HepG2 (cell line): Measurements from ENCODE around the gene PLEKHG2. TPM values are rescaled to one million over a fixed set of nuclear protein-coding genes. Genes with fewer than 3 reads are reported as not detected.

Experiments
- ASH2L ChIP-seq: fragments of 300-600, 200-600 bp; sonication (generic); IDR thresholded peaks from 2 replicates; pipeline ENCODE4 v1.7.0; 2017; ENCODE audit warnings: low read depth, mild to moderate bottlenecking, moderate library complexity, mixed read lengths, low read length; ENCODE audit not compliant: insufficient read length
- ATF3 ChIP-seq: sonication (generic); formaldehyde crosslinking; IDR thresholded peaks from 2 replicates; pipeline ENCODE4 v1.4.0; 2020; ENCODE audit warnings: missing genetic modification reagents
- BCL3 ChIP-seq: sonication (generic); formaldehyde crosslinking; IDR thresholded peaks from 2 replicates; pipeline ENCODE4 v1.5.1; 2020; ENCODE audit warnings: mild to moderate bottlenecking, missing genetic modification reagents, moderate library complexity
- KDM6A ChIP-seq: IDR thresholded peaks from 2 replicates; pipeline ENCODE4 v1.6.1; 2016; ENCODE audit warnings: low read depth
- LBX2 ChIP-seq: sonication (generic); formaldehyde crosslinking; IDR thresholded peaks from 2 replicates; pipeline ENCODE4 v1.5.0; 2020; ENCODE audit warnings: missing genetic modification reagents, mild to moderate bottlenecking, borderline replicate concordance
- MAFF ChIP-seq: IDR thresholded peaks from 2 replicates; pipeline ENCODE4 v1.6.1; 2011; ENCODE audit warnings: low read depth, low read length, improper control_type of control experiment
- PAWR ChIP-seq: sonication (generic); formaldehyde crosslinking; IDR thresholded peaks from 2 replicates; pipeline ENCODE4 v1.4.0; 2020; ENCODE audit warnings: missing genetic modification reagents, mild to moderate bottlenecking, borderline replicate concordance
- SALL1 ChIP-seq: sonication (generic); formaldehyde crosslinking; IDR thresholded peaks from 2 replicates; pipeline ENCODE4 v1.8.0; 2022; ENCODE audit warnings: mild to moderate bottlenecking, missing genetic modification reagents
- SP5 ChIP-seq: IDR thresholded peaks from 2 replicates; pipeline ENCODE4 v1.6.1; 2016; ENCODE audit warnings: low read depth, borderline replicate concordance
- STAT5B ChIP-seq: sonication (generic); formaldehyde crosslinking; IDR thresholded peaks from 2 replicates; pipeline ENCODE4 v1.4.0; 2020; ENCODE audit warnings: missing genetic modification reagents
- ZNF180 ChIP-seq: sonication (generic); formaldehyde crosslinking; IDR thresholded peaks from 2 replicates; pipeline ENCODE4 v1.4.0; 2020; ENCODE audit warnings: low read depth, missing genetic modification reagents, borderline replicate concordance
- ZNF710 ChIP-seq: sonication (generic); formaldehyde crosslinking; IDR thresholded peaks from 2 replicates; pipeline ENCODE4 v1.5.0; 2020; ENCODE audit warnings: mild to moderate bottlenecking, missing genetic modification reagents, borderline replicate concordance
- polyA plus RNA-seq, 8 experiments: library from polyadenylated mRNA; depleted of rRNA in 3 of 8; stranded (reverse) in 7 of 8; unstranded in 1 of 8; fragments of >200 nt; fragmentation: Illumina TruSeq in 4 of 8; extraction: Trizol in 4 of 8; gene quantifications; 2 replicates each; pipeline versions ENCODE4 v1.2.1 to v1.2.3, GENCODE V29; 2011 to 2016; ENCODE audit warnings: low read depth in 4 of 8, missing spikeins in 1 of 8, mixed read lengths in 1 of 8; ENCODE audit not compliant: insufficient read depth in 1 of 8
- total RNA-seq, 5 experiments: library from RNA; depleted of rRNA; stranded (reverse); fragments of >200 nt; fragmentation: Illumina TruSeq; extraction: Trizol; gene quantifications; 2 replicates each; pipeline ENCODE4 v1.2.3, GENCODE V29; 2016; ENCODE audit warnings: low read depth in 1 of 5
- TF ChIP-seq, protein P1 (sequence below): sonication (generic); formaldehyde crosslinking; IDR thresholded peaks from 2 replicates; pipeline ENCODE4 v1.8.0; 2022; ENCODE audit warnings: mild to moderate bottlenecking, missing genetic modification reagents; ENCODE audit not compliant: insufficient replicate concordance
- TF ChIP-seq, protein P2 (sequence below): fragments of 450-650 bp; IDR thresholded peaks from 2 replicates; pipeline ENCODE4 v1.6.1; 2017; ENCODE audit warnings: mild to moderate bottlenecking
- TF ChIP-seq, protein P3 (sequence below): IDR thresholded peaks from 2 replicates; pipeline ENCODE4 v1.6.1; 2016; ENCODE audit warnings: low read depth, borderline replicate concordance

Gene PLEKHG2
- total and polyA plus RNA-seq, 2 of the 13 experiments (the other 11 are each of a cell fraction or from before 2014, with no cell fraction given): 3.6 to 6.8 TPM

GRCh38 chr19:39412100-39412866 is at the start of gene PLEKHG2 (continued):
- TF ChIP-seq, protein P1, sequence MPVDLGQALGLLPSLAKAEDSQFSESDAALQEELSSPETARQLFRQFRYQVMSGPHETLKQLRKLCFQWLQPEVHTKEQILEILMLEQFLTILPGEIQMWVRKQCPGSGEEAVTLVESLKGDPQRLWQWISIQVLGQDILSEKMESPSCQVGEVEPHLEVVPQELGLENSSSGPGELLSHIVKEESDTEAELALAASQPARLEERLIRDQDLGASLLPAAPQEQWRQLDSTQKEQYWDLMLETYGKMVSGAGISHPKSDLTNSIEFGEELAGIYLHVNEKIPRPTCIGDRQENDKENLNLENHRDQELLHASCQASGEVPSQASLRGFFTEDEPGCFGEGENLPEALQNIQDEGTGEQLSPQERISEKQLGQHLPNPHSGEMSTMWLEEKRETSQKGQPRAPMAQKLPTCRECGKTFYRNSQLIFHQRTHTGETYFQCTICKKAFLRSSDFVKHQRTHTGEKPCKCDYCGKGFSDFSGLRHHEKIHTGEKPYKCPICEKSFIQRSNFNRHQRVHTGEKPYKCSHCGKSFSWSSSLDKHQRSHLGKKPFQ: peak; percentile 11
- TF ChIP-seq ASH2L (peak; percentile 19), ZNF710 (CRISPR knock-in tag) (no peak), STAT5B (CRISPR knock-in tag) (no peak), ZNF180 (no peak), KDM6A (CRISPR knock-in tag) (no peak), LBX2 (CRISPR knock-in tag) (no peak), PAWR (CRISPR knock-in tag) (no peak), BCL3 (CRISPR knock-in tag) (no peak), MAFF (no peak), SALL1 (CRISPR knock-in tag) (peak; percentile 52), ATF3 (peak; percentile 45), SP5 (CRISPR knock-in tag) (peak; percentile 46)
- TF ChIP-seq, protein P2, sequence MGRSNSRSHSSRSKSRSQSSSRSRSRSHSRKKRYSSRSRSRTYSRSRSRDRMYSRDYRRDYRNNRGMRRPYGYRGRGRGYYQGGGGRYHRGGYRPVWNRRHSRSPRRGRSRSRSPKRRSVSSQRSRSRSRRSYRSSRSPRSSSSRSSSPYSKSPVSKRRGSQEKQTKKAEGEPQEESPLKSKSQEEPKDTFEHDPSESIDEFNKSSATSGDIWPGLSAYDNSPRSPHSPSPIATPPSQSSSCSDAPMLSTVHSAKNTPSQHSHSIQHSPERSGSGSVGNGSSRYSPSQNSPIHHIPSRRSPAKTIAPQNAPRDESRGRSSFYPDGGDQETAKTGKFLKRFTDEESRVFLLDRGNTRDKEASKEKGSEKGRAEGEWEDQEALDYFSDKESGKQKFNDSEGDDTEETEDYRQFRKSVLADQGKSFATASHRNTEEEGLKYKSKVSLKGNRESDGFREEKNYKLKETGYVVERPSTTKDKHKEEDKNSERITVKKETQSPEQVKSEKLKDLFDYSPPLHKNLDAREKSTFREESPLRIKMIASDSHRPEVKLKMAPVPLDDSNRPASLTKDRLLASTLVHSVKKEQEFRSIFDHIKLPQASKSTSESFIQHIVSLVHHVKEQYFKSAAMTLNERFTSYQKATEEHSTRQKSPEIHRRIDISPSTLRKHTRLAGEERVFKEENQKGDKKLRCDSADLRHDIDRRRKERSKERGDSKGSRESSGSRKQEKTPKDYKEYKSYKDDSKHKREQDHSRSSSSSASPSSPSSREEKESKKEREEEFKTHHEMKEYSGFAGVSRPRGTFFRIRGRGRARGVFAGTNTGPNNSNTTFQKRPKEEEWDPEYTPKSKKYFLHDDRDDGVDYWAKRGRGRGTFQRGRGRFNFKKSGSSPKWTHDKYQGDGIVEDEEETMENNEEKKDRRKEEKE: no peak
- TF ChIP-seq, protein P3, sequence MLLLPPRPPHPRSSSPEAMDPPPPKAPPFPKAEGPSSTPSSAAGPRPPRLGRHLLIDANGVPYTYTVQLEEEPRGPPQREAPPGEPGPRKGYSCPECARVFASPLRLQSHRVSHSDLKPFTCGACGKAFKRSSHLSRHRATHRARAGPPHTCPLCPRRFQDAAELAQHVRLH: peak; percentile 77; the same call in 1 of the 2 replicates
